Pancreas (tissue), 10 donors: ENCODE data around the gene TFEB. TPM values are rescaled to one million over a fixed set of nuclear protein-coding genes. Genes with fewer than 3 reads are reported as not detected.
A peak's percentile ranks its signal among the peaks of the same experiment; 100 is the strongest.

Source experiments
- ATAC-seq, 4 donors: fragments of 200-7000 bp; cut with Tn5 transposase; one replicate each; pipeline versions ENCODE4 v1.8.0 to v1.9.1; 2020; ENCODE audit warnings: mild to moderate bottlenecking in 4 of 4, moderate library complexity in 4 of 4
- DNase-seq, 6 donors: peaks; one replicate each; pipeline ENCODE4 v3.0.0-alpha.2; 2020
- FAIRE-seq: peaks from 2 replicates; lab custom pipeline; 2012; peaks lifted over from hg19 to GRCh38; lab: Jason Lieb, UNC
- H3K27ac ChIP-seq, 4 donors: fragments of 200-600 bp; sonication (generic); 1 replicate in 3 of 4; 2 replicates in 1 of 4; pipeline versions ENCODE4 v1.5.0 to v1.8.0; 2020
- H3K27me3 ChIP-seq, 4 donors: fragments of 200-600 bp; one replicate each; pipeline ENCODE4 v1.8.0; 2021
- H3K36me3 ChIP-seq, 3 donors: fragments of 200-600 bp; sonication (generic) in 1 of 3; one replicate each; pipeline versions ENCODE4 v1.5.0 to v1.8.0; 2020 to 2021
- H3K4me1 ChIP-seq, 3 donors: fragments of 200-600 bp; one replicate each; pipeline ENCODE4 v1.8.0; 2021
- H3K4me3 ChIP-seq, 4 donors: fragments of 200-600 bp; sonication (generic) in 2 of 4; one replicate each; pipeline versions ENCODE4 v1.5.0 to v1.8.0; 2020 to 2021
- H3K9me3 ChIP-seq, 4 donors: fragments of 200-600 bp; one replicate each; pipeline ENCODE4 v1.8.0; 2021
- CTCF ChIP-seq, 4 donors: fragments of 200-600 bp; sonication (generic) in 3 of 4; IDR thresholded peaks; one replicate each; pipeline versions ENCODE4 v1.5.0 to v1.8.0; 2021; ENCODE audit warnings: antibody characterized with exemption in 4 of 4
- WGBS, 2 donors: extraction: QIAGEN DNeasy Blood & Tissue Kit; methylation state at CpG; one replicate each; pipeline ENCODE4 v1.1.7; 2013; 5-methylcytosine and 5-hydroxymethylcytosine counted together
- intact Hi-C, 3 donors: fragments of 100-400 bp; cut with DNase I; formaldehyde crosslinking; loops; one replicate each; pipeline versions ENCODE4 v1.11.1 to v1.14.2; 2022
- polyA plus RNA-seq, 2 donors: library from polyadenylated mRNA; stranded (reverse); fragments of 200-250 nt; gene quantifications; one replicate each; pipeline ENCODE4 v1.2.3, GENCODE V29; 2013
- total RNA-seq, 6 donors: library from RNA; stranded (reverse); fragmentation: NEBNext Ultra II Directional in 4 of 6; extraction: Animal tissue kit (Norgen Biotek cat#: 25700) in 4 of 6; gene quantifications; one replicate each; pipeline versions ENCODE4 v1.2.1 to v1.2.4, GENCODE V29; 2021 to 2023
- donor health status: healthy with polysubstance abuse.
- donor health status: DM: no; HTN: no; CAD: no; lungs with moderate emphysema.
- donor health status: DM: no; HTN: no; CAD: no.
- donor health status: control.
- donor health status: control.
- donor health status: Bipolar disorder and iron deficiency.
- donor health status: DM: yes; HTN: yes; CAD: no.
- donor health status: DM: no; HTN: no; CAD: no.
- donor health status: DM: no; HTN: no; CAD: no.
- donor health status: DM: yes; HTN: yes; CAD: no.

TFEB gene
- total and polyA plus RNA-seq, 8 donors = 6.5 to 49.4 (median 11.6) TPM

- H3K4me3 ChIP-seq = peak overlapping the region in 1 of 4 donors; percentile 95
- no peak for ATAC-seq
- H3K36me3 ChIP-seq = no peaks in the 10 kb centered on the region
- DNase-seq = peak in 1 of 6 donors; percentile 38
- no peaks in the 10 kb centered on the region for H3K9me3 ChIP-seq
- intact Hi-C loops = no loop called here
- no peak for FAIRE-seq
- H3K4me1 ChIP-seq = peaks cover 0 to 9% (median 0%) of the 10 kb centered on the region in 3 donors
- TF ChIP-seq CTCF (IDR thresholded peaks at IDR 0.05) = no peak
- no peaks in the 10 kb centered on the region for H3K27me3 ChIP-seq
- 72 to 74% methylated on average over 8 of the region's 8 CpGs for WGBS, 2 donors
- H3K27ac ChIP-seq = peak overlapping the region in 3 of 4 donors; percentile 83 to 94 (median 88)
These were observed 2.6 kb downstream of the TFEB start for GRCh38 chr6:41732591-41733359.

GRCh38 chr6:41732149-41732548, 3.3 kb downstream of the TFEB start:
- H3K36me3 ChIP-seq = no peaks in the 10 kb centered on the region
- H3K4me3 ChIP-seq = no peak overlapping the region
- intact Hi-C loops = no loop called here
- no peak overlapping the region for H3K27ac ChIP-seq
- no peaks in the 10 kb centered on the region for H3K9me3 ChIP-seq
- DNase-seq (no peak), FAIRE-seq (no peak), ATAC-seq (no peak)
- no peak for TF ChIP-seq CTCF (IDR thresholded peaks at IDR 0.05)
- peaks cover 0 to 9% (median 0%) of the 10 kb centered on the region in 3 donors for H3K4me1 ChIP-seq
- no peaks in the 10 kb centered on the region for H3K27me3 ChIP-seq

- no peaks in the 10 kb centered on the region for H3K36me3 ChIP-seq
- ATAC-seq (no peak), DNase-seq (peak in 1 of 6 donors; percentile 19), FAIRE-seq (no peak)
- WGBS, 2 donors = 78 to 89% methylated on average over 7 of the region's 7 CpGs
- H3K4me3 ChIP-seq = no peak overlapping the region
- no peaks in the 10 kb centered on the region for H3K9me3 ChIP-seq
- H3K4me1 ChIP-seq = peaks cover 0 to 9% (median 0%) of the 10 kb centered on the region in 3 donors
- H3K27ac ChIP-seq = no peak overlapping the region
- TF ChIP-seq CTCF (IDR thresholded peaks at IDR 0.05) = no peak
- intact Hi-C loops = no loop called here
- H3K27me3 ChIP-seq = no peaks in the 10 kb centered on the region
These were observed 3.8 kb downstream of the TFEB start for GRCh38 chr6:41731561-41732086.

- ATAC-seq (no peak), FAIRE-seq (no peak), DNase-seq (peak in 1 of 6 donors; percentile 21)
- no peaks in the 10 kb centered on the region for H3K9me3 ChIP-seq
- no peak overlapping the region for H3K4me3 ChIP-seq
- intact Hi-C loops = no loop called here
- no peak overlapping the region for H3K27ac ChIP-seq
- peaks cover 0 to 6% (median 0%) of the 10 kb centered on the region in 3 donors for H3K4me1 ChIP-seq
- no peaks in the 10 kb centered on the region for H3K27me3 ChIP-seq
- 81 to 84% methylated on average over 9 of the region's 9 CpGs for WGBS, 2 donors
- H3K36me3 ChIP-seq = no peaks in the 10 kb centered on the region
- no peak for TF ChIP-seq CTCF (IDR thresholded peaks at IDR 0.05)
These were observed 4.6 kb downstream of the TFEB start for GRCh38 chr6:41730531-41731436.
